Stimulated activated CD4-positive, alpha-beta T cell treated with anti-CD3 and anti-CD28 coated beads, Interleukin-1b, Interleukin-23, amount 100 ng/mL, for 4 hours (primary cell): ENCODE data around the gene FARS2.

Source experiments
- DNase-seq, 2 donors: peaks; one replicate each; pipeline ENCODE4 v3.0.0-alpha.2; 2020; ENCODE audit warnings: low read depth in 2 of 2

FARS2 gene

GRCh38 chr6:5260661-5261544 lies at the start of gene FARS2, which contains the start of gene LYRM4:
Gene FARS2, plus strand, starts transcription at chr6:5261513.
Gene LYRM4, minus strand, starts transcription at chr6:5260950. Its CDS starts 217 bp downstream, at chr6:5260733.
- DNase-seq, result peak; percentile 87 to 90

DNA sequence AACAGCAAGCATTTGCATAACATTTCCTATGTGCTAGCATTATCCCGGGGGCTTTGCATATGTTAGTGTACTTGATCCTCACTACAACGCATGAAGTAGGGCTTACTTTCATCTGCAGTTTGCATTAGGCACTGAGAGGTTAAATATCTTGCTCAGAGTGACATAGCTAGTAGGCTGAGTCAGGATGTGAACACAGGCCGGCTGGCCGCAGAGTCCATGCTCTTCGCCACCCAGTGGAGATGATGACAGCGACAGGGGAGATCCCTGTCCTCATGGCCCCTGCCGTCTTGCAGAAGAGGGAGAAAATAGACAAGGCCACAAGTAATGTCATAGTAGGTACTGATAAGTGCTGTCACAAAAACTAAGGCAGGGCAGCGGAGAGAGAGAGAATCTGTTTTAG lies 47.5 kb upstream of the FARS2 start:
- no peak for DNase-seq

DNA sequence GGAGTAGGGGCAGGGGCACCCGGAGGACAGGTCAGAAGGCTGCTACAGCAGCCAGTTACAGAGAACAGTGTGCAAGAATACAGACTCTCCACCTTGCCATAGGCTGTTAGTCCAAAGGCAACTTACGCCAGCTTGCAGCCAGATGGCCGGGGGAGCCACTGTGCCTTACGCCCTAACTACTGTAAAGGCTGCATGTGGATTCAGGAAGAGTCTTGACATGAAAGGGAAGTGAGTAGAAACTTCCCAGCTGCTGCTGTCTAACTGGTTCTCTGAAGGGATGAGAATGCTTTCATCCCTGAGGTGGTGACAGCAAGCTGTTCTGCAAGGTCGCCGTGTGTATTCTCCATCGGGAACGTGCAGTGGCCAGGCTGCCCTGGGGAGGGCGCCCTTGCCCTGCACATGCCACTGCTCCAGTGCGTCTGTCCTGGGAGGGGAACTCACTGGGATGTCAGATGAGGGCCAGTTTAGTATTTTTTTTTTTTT lies 46.7 kb upstream of the FARS2 start:
- peak in 1 of 2 donors; percentile 5 for DNase-seq

DNA sequence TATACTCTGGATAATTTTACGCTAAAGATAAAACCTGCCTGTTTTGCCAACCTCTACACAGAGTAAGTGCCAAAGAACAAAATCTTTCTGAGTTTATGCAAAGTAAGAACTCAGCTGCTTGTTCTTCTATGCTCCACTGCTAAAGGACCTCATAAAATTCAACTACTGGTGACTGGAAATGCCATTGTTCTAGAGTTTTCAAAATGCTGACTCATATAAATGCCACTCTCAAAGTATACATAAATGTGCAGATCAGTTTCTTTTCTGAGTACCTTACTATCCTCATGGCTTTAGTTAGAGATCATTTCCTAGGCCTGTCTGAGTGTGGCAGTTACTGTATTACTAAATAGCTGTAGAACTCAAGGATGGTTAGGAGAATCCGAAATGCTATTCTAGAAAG lies 46.2 kb upstream of the FARS2 start:
- no peak for DNase-seq

DNA sequence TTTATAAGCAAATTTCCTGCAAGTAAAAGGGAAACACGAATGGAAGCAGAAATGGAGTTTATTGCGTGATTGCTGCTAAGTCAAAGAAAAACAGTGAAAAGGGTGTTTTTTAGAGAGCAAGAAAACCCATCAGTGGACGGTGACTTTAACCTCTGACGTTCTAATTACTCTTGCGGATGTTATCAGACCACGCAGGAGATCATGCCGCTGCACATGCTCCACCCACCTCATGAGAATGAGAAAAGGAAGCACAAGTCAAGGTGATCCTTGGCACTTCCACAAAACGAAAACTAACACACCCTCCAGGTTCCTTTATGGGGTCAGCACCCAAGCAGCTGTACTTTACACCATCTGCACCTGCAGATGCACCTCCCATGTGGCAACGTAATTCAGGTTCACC lies 45.5 kb upstream of the FARS2 start:
- DNase-seq, result no peak

DNA sequence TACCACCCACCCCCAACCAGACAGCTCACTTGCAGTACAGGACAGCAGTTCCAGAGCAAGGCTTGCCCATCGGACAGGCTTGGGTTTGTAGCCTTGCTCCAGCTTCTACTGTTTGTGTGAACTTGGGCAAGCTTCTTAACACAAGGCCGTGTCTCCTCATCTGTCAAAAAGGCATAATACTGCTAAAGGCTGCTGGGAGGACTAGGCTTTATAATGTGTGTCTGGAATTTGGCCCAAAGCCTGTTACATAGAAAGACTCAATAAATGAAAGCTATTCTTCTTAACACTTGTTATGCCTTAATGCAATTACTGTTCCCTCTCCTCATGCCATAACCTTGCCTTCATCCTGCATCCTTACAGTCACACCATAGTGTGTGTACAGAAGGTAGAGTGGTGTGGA lies 44.0 kb upstream of the FARS2 start:
- DNase-seq, result no peak

DNA sequence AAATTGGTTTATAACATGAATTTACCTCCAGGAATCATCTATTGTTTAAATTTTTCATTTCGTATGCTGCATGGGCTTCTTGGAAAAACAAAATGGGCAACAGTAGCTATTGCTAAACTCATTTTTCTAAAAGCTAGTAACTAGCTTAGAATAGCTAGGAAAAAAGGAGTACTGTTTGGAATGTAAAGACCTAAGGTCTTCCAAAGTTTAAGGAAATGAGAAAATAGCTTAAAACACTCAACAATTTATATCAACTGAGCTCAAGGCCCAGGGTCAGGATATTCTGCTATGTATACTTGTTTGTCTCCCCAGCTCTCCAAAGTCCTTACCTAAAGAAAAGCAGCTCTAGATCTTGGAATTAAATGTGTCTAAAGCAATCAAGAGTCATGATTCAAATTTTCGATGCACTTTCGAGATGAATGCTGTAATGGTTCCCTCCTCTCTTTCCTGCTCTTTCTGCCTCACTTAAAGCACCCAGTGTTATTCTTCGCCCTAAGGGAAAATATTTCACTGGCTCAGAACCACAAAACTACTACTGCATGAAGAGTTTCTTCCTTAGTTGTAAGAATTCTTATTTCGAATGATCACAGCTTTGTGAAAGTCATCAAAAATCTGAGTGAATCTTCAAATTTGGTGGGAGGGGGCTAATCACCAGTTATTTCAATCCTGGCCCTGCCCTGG lies 42.2 kb upstream of the FARS2 start:
- DNase-seq, result no peak

- no peak for DNase-seq
These were observed 40.9 kb upstream of the FARS2 start for GRCh38 chr6:5220443-5220842.

DNA sequence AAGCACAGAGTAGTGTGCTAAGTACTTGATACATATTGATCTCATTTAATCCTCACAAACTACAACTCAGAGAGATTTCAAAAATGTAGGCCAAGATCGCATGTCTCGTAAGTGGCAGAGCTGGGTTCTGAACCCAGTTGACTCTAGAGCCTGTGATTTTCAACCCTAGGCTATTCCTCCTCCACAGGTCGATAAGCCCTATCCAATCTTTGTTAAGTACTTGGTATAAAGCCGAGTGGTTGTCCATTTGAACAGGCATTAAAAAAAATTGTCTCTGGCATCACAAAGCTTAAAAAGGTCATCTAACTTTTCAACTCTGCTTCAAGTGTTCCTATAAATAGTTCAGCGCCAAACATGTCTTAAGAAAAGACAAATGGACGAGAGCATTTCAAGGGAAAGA lies 38.0 kb upstream of the FARS2 start:
- DNase-seq, result no peak

- DNase-seq, result no peak
These were observed 32.0 kb upstream of the FARS2 start for GRCh38 chr6:5229356-5229755.

GRCh38 chr6:5230081-5230480 lies 31.2 kb upstream of the FARS2 start:
- DNase-seq, result no peak

- DNase-seq, result no peak
These were observed 30.0 kb upstream of the FARS2 start for GRCh38 chr6:5231289-5231688.

- DNase-seq, result no peak
These were observed 26.4 kb upstream of the FARS2 start for GRCh38 chr6:5234874-5235273.

DNA sequence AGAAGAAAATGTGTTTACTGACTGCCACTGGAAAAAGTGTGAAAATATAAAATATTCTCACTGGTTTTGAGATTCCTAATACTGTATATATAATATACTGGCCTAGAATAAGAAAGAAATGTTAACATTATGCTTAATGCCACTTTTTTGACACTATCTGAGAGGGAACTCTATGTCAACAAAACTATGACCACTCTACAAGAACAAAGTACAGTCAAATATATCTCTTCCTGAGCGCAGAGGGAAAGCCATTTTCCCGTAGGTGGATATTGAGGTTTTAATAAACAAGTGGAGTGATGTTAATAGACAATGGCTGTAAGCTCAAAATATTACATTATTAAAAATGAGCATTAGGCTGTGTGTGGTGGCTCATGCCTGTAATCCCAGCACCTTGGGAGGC lies 25.5 kb upstream of the FARS2 start:
- DNase-seq, result no peak

DNA sequence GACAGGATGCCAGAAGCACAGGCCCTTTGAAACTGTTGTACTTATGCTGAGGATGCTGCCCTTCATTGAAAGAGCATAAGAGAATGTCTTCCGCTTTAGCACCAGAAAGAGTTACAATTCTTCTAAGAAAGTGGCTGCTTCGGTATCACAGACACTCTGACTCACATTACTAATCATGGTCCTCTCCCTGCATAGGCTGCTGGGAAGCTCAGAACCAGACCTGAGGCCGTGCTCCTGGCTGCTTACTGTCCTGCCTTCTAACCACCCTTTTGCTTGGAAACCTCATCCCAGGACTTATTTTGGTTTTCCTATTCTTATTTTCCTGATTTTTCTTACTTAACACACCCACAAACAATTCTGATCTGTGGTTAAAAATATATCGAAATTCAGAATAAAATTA lies 23.5 kb upstream of the FARS2 start:
- DNase-seq, result no peak

GRCh38 chr6:5238336-5238735 lies 23.0 kb upstream of the FARS2 start:
- DNase-seq, result no peak

- DNase-seq, result no peak
These were observed 20.1 kb upstream of the FARS2 start for GRCh38 chr6:5241252-5241651.

DNA sequence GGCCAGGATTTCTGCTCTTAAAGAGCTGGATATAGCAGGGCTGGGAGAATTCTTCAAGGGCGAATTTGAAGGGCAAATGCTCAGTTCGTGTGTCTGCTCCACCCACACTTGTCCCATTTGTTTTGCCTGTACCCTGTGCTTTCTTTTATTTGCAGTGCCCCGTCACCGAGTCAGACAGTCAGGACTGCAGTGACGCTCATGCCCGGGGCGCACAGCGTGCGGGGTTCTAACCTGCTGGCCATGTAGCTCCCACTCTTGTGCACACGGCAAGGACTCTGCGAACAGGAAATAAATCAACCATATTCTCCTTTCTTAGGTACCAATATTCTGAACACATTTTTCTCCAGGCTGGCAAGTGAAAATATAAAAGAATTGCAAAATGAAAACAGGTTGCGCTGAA lies 18.2 kb upstream of the FARS2 start:
- no peak for DNase-seq

DNA sequence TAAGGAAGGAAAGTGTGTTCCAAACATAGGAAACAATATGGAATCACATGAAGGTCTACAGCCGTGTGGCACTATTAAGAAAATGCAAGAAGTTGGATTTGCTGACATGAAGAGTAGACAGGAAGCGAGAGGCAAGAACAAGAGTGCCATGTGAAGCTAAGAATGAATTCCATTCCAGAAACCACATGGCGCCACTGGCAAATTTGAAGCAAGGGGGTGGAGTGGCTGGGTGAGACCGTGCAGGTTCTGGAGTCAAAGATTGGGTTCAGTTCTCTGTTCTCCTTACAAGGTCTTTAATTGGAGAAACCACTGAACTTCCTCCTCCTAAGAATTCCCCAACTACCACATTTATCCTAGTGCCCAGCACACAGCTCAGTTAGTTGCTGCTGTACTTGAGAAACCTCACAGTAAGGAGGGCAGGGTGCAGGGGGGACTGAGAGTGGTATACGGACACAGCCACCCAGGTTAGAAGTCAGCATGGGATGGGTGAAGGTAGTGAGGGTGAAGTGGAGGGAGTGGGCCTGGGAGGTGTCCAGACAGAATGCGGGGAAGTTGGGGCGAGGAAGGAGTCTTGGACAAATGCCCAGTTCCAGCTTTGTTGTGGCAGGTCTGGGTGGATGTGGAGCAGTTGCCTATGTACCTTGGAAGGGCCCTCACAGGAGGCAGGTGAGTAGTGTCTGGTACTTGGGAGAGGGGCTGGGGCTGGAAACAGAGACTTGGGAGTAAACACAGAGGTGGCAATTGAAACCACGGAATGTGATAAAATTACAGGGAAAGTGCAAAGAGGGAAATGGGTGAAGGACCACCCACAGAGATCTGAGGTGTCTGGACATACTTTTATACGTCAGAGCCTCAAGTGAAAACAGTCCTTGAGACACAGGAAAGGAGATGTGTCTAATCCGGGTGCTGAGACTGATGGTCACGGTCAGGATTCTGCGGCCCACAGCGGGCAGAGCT lies 14.9 kb upstream of the FARS2 start:
- no peak for DNase-seq

DNA sequence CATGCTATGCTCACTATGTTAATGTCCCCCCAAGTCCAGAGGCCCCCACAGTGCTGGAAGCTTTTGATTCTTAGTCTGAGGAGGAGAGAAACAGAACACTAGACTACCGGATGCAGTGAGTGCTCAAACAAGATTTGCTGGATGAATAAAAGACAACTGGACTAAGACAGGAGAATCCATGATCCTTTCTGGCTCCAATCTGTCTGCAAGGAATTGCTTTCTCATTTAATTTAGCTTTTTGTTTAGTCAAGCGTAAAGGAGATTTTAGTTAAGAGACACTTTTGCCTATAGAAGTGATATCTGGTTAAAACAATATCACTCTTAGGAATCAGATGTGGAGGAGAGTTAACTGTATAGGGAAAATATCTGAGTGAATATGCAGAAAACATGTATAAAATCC lies 14.1 kb upstream of the FARS2 start:
- DNase-seq, result no peak

- DNase-seq, result no peak
These were observed 12.8 kb upstream of the FARS2 start for GRCh38 chr6:5248302-5249098.
